CD4-positive, alpha-beta memory T cell (primary cell): ENCODE measurements around the gene ADCY9. TPM values are rescaled to one million over a fixed set of nuclear protein-coding genes. Genes with fewer than 3 reads are reported as not detected.
A peak's percentile ranks its signal among the peaks of the same experiment; 100 is the strongest.

Source experiments
- CTCF ChIA-PET: fragments of 350-600 bp; sonication (Branson Sonifier 250); formaldehyde crosslinking; loops from one replicate; lab custom pipeline; 2021; ENCODE audit warnings: inconsistent platforms; ENCODE audit not compliant: partially characterized antibody; lab: Charles Lee
- POLR2A ChIA-PET: fragments of 350-600 bp; sonication (Branson Sonifier 250); formaldehyde crosslinking; loops from one replicate; lab custom pipeline; 2021; ENCODE audit not compliant: partially characterized antibody; lab: Charles Lee
- DNase-seq, 5 donors: peaks; one replicate each; pipeline versions ENCODE4 v3.0.0 to v3.0.0-alpha.2; 2020 to 2022; ENCODE audit warnings: mixed read lengths in 1 of 5
- H3K27ac ChIP-seq: one replicate; pipeline ENCODE4 v1.7.0; 2013; ENCODE audit warnings: low read depth, low read length
- H3K27me3 ChIP-seq: 2 replicates; pipeline ENCODE4 v1.7.0; 2013; ENCODE audit warnings: mild to moderate bottlenecking, low read length, moderate library complexity; ENCODE audit not compliant: insufficient read depth
- H3K36me3 ChIP-seq: 2 replicates; pipeline ENCODE4 v1.7.0; 2013; ENCODE audit warnings: mild to moderate bottlenecking, low read length, moderate library complexity; ENCODE audit not compliant: insufficient read depth
- H3K4me1 ChIP-seq: 2 replicates; pipeline ENCODE4 v1.7.0; 2013; ENCODE audit warnings: mild to moderate bottlenecking, low read length, moderate library complexity; ENCODE audit not compliant: insufficient read depth
- H3K4me3 ChIP-seq, 2 donors: one replicate each; pipeline ENCODE4 v1.7.0; 2013; ENCODE audit warnings: low read length in 2 of 2, mild to moderate bottlenecking in 1 of 2
- H3K9me3 ChIP-seq, 2 donors: one replicate each; pipeline ENCODE4 v1.7.0; 2013; ENCODE audit warnings: low read length in 2 of 2, control low read depth in 1 of 2; ENCODE audit not compliant: control insufficient read depth in 1 of 2
- H3K27ac Mint-ChIP-seq, 7 donors: one replicate each; pipeline ENCODE4 v1.8.0; 2020 to 2021; ENCODE audit warnings: mixed read lengths in 7 of 7, mild to moderate bottlenecking in 6 of 7, inconsistent platforms in 3 of 7, moderate library complexity in 3 of 7
- H3K27me3 Mint-ChIP-seq, 2 donors: one replicate each; pipeline ENCODE4 v1.8.0; 2020 to 2021; ENCODE audit warnings: mixed read lengths in 2 of 2
- H3K36me3 Mint-ChIP-seq, 2 donors: one replicate each; pipeline ENCODE4 v1.8.0; 2020 to 2021; ENCODE audit warnings: mixed read lengths in 2 of 2, inconsistent platforms in 1 of 2, mild to moderate bottlenecking in 1 of 2
- H3K4me1 Mint-ChIP-seq, 4 donors: one replicate each; pipeline ENCODE4 v1.8.0; 2020 to 2021; ENCODE audit warnings: mixed read lengths in 4 of 4, mild to moderate bottlenecking in 1 of 4
- H3K4me3 Mint-ChIP-seq, 8 donors: one replicate each; pipeline ENCODE4 v1.8.0; 2020 to 2021; ENCODE audit warnings: mixed read lengths in 8 of 8, mild to moderate bottlenecking in 7 of 8, moderate library complexity in 6 of 8, inconsistent platforms in 3 of 8
- H3K9me3 Mint-ChIP-seq, 8 donors: one replicate each; pipeline ENCODE4 v1.8.0; 2020 to 2021; ENCODE audit warnings: mixed read lengths in 8 of 8, mild to moderate bottlenecking in 5 of 8, inconsistent platforms in 3 of 8, moderate library complexity in 1 of 8
- intact Hi-C: fragments of 100-400 bp; cut with micrococcal nuclease; formaldehyde crosslinking; loops from one replicate; pipeline ENCODE4 v1.15.1; 2023
- polyA plus RNA-seq, 2 donors: library from polyadenylated mRNA; unstranded; fragments of 300-500 nt; fragmentation: Illumina TruSeq; gene quantifications; one replicate each; pipeline ENCODE4 v1.2.3, GENCODE V29; 2021
- total RNA-seq, 2 experiments: library from RNA; stranded (reverse); gene quantifications; one replicate each; pipeline ENCODE4 v1.2.3, GENCODE V29; 2021

The ADCY9 gene
- total and polyA plus RNA-seq, 4 experiments from 2014 or later, result 0.26 to 8.1 (median 4.5) TPM

- CTCF ChIA-PET, result no interaction called here
- no peaks in the 10 kb centered on the region for H3K4me1 ChIP-seq
- H3K27me3 Mint-ChIP-seq, result no peaks in the 10 kb centered on the region
Measured at GRCh38 chr16:3980253-3981111, 135.8 kb downstream of the ADCY9 start.

GRCh38 chr16:3979518-3979917 is 136.7 kb downstream of the ADCY9 start:
- Histone ChIP-seq H3K27me3 (no peaks in the 10 kb centered on the region), H3K4me3 (no peak overlapping the region), H3K27ac (no peak overlapping the region), H3K36me3 (no peaks in the 10 kb centered on the region), H3K4me1 (no peaks in the 10 kb centered on the region), H3K9me3 (no peaks in the 10 kb centered on the region)
- Mint-ChIP-seq H3K4me1 (peaks cover 3 to 7% (median 4%) of the 10 kb centered on the region in 4 donors), H3K4me3 (no peak overlapping the region), H3K27me3 (no peaks in the 10 kb centered on the region), H3K27ac (no peak overlapping the region), H3K36me3 (peaks cover 16 to 19% of the 10 kb centered on the region in 2 donors), H3K9me3 (no peaks in the 10 kb centered on the region)
- CTCF ChIA-PET, result no interaction called here
- intact Hi-C loops, result no loop called here
- DNase-seq, result no peak
- POLR2A ChIA-PET, result no interaction called here

More at GRCh38 chr16:3980253-3981111, 135.8 kb downstream of the ADCY9 start:
- peaks cover 3 to 7% (median 4%) of the 10 kb centered on the region in 4 donors for H3K4me1 Mint-ChIP-seq
- no peak overlapping the region for H3K27ac ChIP-seq
- POLR2A ChIA-PET, result no interaction called here
- H3K4me3 ChIP-seq, result no peak overlapping the region
- H3K27ac Mint-ChIP-seq, result peak overlapping the region in 2 of 7 donors; percentile 19 to 52
- no peaks in the 10 kb centered on the region for H3K9me3 Mint-ChIP-seq
- intact Hi-C loops, result no loop called here
- no peak for DNase-seq
- H3K36me3 Mint-ChIP-seq, result peaks cover 15 to 16% of the 10 kb centered on the region in 2 donors
- no peaks in the 10 kb centered on the region for H3K36me3 ChIP-seq
- no peaks in the 10 kb centered on the region for H3K27me3 ChIP-seq
- H3K4me3 Mint-ChIP-seq, result no peak overlapping the region
- H3K9me3 ChIP-seq, result no peaks in the 10 kb centered on the region

GRCh38 chr16:3979070-3979469 is 137.2 kb downstream of the ADCY9 start:
- intact Hi-C loops, result no loop called here
- no peaks in the 10 kb centered on the region for H3K27me3 Mint-ChIP-seq
- ChIA-PET CTCF (no interaction called here), POLR2A (no interaction called here)
- Histone ChIP-seq H3K4me1 (no peaks in the 10 kb centered on the region), H3K27me3 (no peaks in the 10 kb centered on the region), H3K4me3 (no peak overlapping the region), H3K27ac (no peak overlapping the region), H3K36me3 (no peaks in the 10 kb centered on the region), H3K9me3 (no peaks in the 10 kb centered on the region)
- peaks cover 16 to 21% of the 10 kb centered on the region in 2 donors for H3K36me3 Mint-ChIP-seq
- DNase-seq, result no peak
- H3K9me3 Mint-ChIP-seq, result no peaks in the 10 kb centered on the region
- H3K27ac Mint-ChIP-seq, result no peak overlapping the region
- H3K4me3 Mint-ChIP-seq, result no peak overlapping the region
- peaks cover 3 to 7% (median 4%) of the 10 kb centered on the region in 4 donors for H3K4me1 Mint-ChIP-seq

- H3K9me3 Mint-ChIP-seq, result no peaks in the 10 kb centered on the region
- no peak for DNase-seq
- Histone ChIP-seq H3K9me3 (no peaks in the 10 kb centered on the region), H3K4me3 (no peak overlapping the region), H3K27me3 (no peaks in the 10 kb centered on the region), H3K4me1 (no peaks in the 10 kb centered on the region), H3K36me3 (no peaks in the 10 kb centered on the region), H3K27ac (no peak overlapping the region)
- CTCF ChIA-PET, result no interaction called here
- POLR2A ChIA-PET, result no interaction called here
- no peaks in the 10 kb centered on the region for H3K27me3 Mint-ChIP-seq
- H3K4me3 Mint-ChIP-seq, result no peak overlapping the region
- H3K4me1 Mint-ChIP-seq, result no peaks in the 10 kb centered on the region
- peaks cover 11 to 14% of the 10 kb centered on the region in 2 donors for H3K36me3 Mint-ChIP-seq
- no peak overlapping the region for H3K27ac Mint-ChIP-seq
- intact Hi-C loops, result no loop called here
Measured at GRCh38 chr16:3977376-3977775, 138.9 kb downstream of the ADCY9 start.

- H3K36me3 Mint-ChIP-seq, result peaks cover 9 to 14% of the 10 kb centered on the region in 2 donors
- Histone ChIP-seq H3K36me3 (no peaks in the 10 kb centered on the region), H3K4me3 (no peak overlapping the region), H3K27me3 (no peaks in the 10 kb centered on the region), H3K9me3 (no peaks in the 10 kb centered on the region), H3K4me1 (no peaks in the 10 kb centered on the region), H3K27ac (no peak overlapping the region)
- intact Hi-C loops, result no loop called here
- H3K4me1 Mint-ChIP-seq, result no peaks in the 10 kb centered on the region
- no peak overlapping the region for H3K27ac Mint-ChIP-seq
- ChIA-PET POLR2A (no interaction called here), CTCF (no interaction called here)
- no peak for DNase-seq
- H3K27me3 Mint-ChIP-seq, result no peaks in the 10 kb centered on the region
- no peak overlapping the region for H3K4me3 Mint-ChIP-seq
- H3K9me3 Mint-ChIP-seq, result no peaks in the 10 kb centered on the region
Measured at GRCh38 chr16:3974751-3975150, 141.5 kb downstream of the ADCY9 start.

GRCh38 chr16:3971706-3972105 is 144.5 kb downstream of the ADCY9 start:
- Mint-ChIP-seq H3K27ac (no peak overlapping the region), H3K4me3 (peak overlapping the region in 1 of 8 donors; percentile 24), H3K36me3 (peaks cover under 1 to 7% of the 10 kb centered on the region in 2 donors), H3K9me3 (no peaks in the 10 kb centered on the region), H3K4me1 (no peaks in the 10 kb centered on the region), H3K27me3 (no peaks in the 10 kb centered on the region)
- no peaks in the 10 kb centered on the region for H3K36me3 ChIP-seq
- ChIA-PET POLR2A (no interaction called here), CTCF (no interaction called here)
- no peaks in the 10 kb centered on the region for H3K4me1 ChIP-seq
- intact Hi-C loops, result no loop called here
- no peak overlapping the region for H3K4me3 ChIP-seq
- DNase-seq, result no peak
- no peaks in the 10 kb centered on the region for H3K27me3 ChIP-seq
- H3K9me3 ChIP-seq, result no peaks in the 10 kb centered on the region
- no peak overlapping the region for H3K27ac ChIP-seq

- Mint-ChIP-seq H3K36me3 (peaks cover 3 to 12% of the 10 kb centered on the region in 2 donors), H3K27ac (peak overlapping the region in 2 of 7 donors; percentile 24 to 62)
- CTCF ChIA-PET, result no interaction called here
Measured at GRCh38 chr16:3971261-3971660, 145.0 kb downstream of the ADCY9 start.

More at GRCh38 chr16:3971261-3971660, 145.0 kb downstream of the ADCY9 start:
- POLR2A ChIA-PET, result no interaction called here
- Mint-ChIP-seq H3K4me3 (no peak overlapping the region), H3K9me3 (no peaks in the 10 kb centered on the region), H3K4me1 (no peaks in the 10 kb centered on the region), H3K27me3 (no peaks in the 10 kb centered on the region)
- DNase-seq, result no peak
- Histone ChIP-seq H3K27me3 (no peaks in the 10 kb centered on the region), H3K27ac (no peak overlapping the region), H3K4me1 (no peaks in the 10 kb centered on the region), H3K36me3 (no peaks in the 10 kb centered on the region), H3K9me3 (no peaks in the 10 kb centered on the region), H3K4me3 (no peak overlapping the region)
- intact Hi-C loops, result no loop called here
